ENCODE measurements around the gene FTL. TPM values are rescaled to one million over a fixed set of nuclear protein-coding genes. Genes with fewer than 3 reads are reported as not detected.
"Not testable (repeated sequence)": the region's sequence is repeated elsewhere in the genome, so short reads cannot be mapped to it uniquely, and the experiment has no call there.

FTL gene
- 1,000 to 10,000 TPM; 1,643 to 2,467 TPM for total RNA-seq

DNA sequence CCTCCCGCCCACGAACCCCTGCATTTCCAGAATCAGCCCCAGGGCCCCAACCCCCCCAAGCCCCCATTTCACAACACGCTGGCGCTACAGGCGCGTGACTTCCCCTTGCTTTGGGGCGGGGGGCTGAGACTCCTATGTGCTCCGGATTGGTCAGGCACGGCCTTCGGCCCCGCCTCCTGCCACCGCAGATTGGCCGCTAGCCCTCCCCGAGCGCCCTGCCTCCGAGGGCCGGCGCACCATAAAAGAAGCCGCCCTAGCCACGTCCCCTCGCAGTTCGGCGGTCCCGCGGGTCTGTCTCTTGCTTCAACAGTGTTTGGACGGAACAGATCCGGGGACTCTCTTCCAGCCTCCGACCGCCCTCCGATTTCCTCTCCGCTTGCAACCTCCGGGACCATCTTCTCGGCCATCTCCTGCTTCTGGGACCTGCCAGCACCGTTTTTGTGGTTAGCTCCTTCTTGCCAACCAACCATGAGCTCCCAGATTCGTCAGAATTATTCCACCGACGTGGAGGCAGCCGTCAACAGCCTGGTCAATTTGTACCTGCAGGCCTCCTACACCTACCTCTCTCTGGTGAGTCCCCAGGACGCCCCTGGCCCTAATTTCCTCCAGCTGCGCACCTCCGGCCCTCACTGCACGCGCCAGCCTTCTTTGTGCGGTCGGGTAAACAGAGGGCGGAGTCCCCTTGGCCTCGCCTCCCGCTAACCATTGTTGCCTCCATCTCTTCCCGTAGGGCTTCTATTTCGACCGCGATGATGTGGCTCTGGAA, at the start of gene FTL:
Gene FTL, plus strand, starts transcription at position 270 of the 766 bp plus-strand sequence. Its CDS starts 199 bp downstream, at position 469.
- ATAC-seq (peak; percentile 85 to 87), DNase-seq (ENCODE audit: low spot score) (peak; percentile 98)
- Mint-ChIP-seq H3K4me3 (peak within 1 kb of the TSS; percentile 100), H3K4me1 (ENCODE audit: low read depth in 2 of 2) (peaks cover 52 to 60% of the 10 kb centered on the region in 2 donors), H3K36me3 (peaks cover 7% of the 10 kb centered on the region), H3K9me3 (no peaks in the 10 kb centered on the region), H3K27me3 (no peaks in the 10 kb centered on the region), H3K27ac (peak within 1 kb of the TSS; percentile 98 to 99)

DNA sequence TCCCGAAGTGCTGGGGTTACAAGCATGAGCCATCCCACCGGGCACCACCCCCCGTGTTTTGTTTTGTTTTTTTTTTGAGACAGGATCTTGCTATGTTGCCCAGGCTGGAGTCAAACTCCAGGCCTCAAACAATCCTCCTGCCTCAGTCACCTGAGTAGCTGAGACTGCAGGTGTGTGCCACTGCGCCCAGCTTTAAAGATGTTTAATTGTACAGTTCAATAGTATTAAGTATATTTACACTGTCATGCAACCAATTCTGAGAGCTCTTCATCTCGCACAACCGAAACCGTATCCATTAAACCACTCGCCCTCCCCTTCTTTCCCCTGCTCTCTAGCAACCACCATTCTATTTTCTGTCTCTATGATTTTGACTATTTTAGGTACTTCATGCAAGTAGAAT, 49.4 kb upstream of the FTL start:
- Mint-ChIP-seq H3K27ac (no peak overlapping the region), H3K4me1 (ENCODE audit: low read depth in 2 of 2) (peaks cover 0 to 7% of the 10 kb centered on the region in 2 donors), H3K27me3 (no peaks in the 10 kb centered on the region), H3K36me3 (peaks cover 11% of the 10 kb centered on the region), H3K9me3 (no peaks in the 10 kb centered on the region), H3K4me3 (no peak overlapping the region)
- DNase-seq (ENCODE audit: low spot score) (no peak), ATAC-seq (no peak)

DNA sequence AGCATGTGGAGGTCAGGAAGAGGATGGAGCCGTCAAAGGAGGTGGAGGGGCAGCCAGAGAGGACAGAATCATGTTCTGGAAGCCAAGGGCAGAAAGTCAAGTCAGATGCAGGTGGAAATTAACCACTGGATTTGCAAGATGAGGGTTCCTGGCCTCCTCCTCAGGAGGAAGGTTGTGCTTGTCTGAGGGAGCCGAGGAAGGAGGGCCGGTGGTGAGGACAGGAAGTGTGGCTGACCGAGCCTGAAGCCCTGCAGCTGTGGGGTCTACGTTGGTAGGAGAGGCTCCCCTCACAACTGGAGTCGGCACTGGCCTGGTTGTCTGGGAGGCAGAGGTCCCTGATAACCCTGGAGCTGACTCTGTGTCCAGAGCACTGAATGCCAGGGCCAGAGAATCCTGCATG, 47.0 kb upstream of the FTL start:
- Mint-ChIP-seq H3K36me3 (peaks cover 11% of the 10 kb centered on the region), H3K4me1 (ENCODE audit: low read depth in 2 of 2) (peaks cover 0 to 5% of the 10 kb centered on the region in 2 donors), H3K27ac (no peak overlapping the region), H3K9me3 (no peaks in the 10 kb centered on the region), H3K4me3 (no peak overlapping the region), H3K27me3 (no peaks in the 10 kb centered on the region)
- ATAC-seq (no peak), DNase-seq (ENCODE audit: low spot score) (no peak)

DNA sequence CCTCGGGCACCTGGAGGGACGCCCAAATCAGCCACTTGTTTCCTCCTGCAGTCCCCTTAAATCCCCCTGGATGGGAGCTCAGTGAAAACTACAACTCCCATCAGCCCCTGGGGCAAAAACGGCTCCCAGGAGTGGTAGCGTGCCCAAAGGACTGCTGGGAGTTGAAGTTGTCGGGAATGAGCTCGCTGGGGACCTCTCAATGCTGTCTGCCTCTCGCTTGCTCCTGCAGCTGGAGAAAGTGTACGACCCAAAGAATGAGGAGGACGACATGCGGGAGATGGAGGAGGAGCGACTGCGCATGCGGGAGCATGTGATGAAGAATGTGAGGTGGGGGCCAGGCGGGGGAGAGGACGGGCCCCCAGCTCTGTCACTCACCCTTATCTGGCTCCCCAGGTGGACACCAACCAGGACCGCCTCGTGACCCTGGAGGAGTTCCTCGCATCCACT, 46.3 kb upstream of the FTL start:
- Mint-ChIP-seq H3K4me3 (no peak overlapping the region), H3K27ac (no peak overlapping the region), H3K4me1 (ENCODE audit: low read depth in 2 of 2) (peaks cover 0 to 6% of the 10 kb centered on the region in 2 donors), H3K27me3 (no peaks in the 10 kb centered on the region), H3K36me3 (peaks cover 11% of the 10 kb centered on the region), H3K9me3 (no peaks in the 10 kb centered on the region)
- no peak for DNase-seq (ENCODE audit: low spot score)
- peak; percentile 42 to 60 for ATAC-seq

DNA sequence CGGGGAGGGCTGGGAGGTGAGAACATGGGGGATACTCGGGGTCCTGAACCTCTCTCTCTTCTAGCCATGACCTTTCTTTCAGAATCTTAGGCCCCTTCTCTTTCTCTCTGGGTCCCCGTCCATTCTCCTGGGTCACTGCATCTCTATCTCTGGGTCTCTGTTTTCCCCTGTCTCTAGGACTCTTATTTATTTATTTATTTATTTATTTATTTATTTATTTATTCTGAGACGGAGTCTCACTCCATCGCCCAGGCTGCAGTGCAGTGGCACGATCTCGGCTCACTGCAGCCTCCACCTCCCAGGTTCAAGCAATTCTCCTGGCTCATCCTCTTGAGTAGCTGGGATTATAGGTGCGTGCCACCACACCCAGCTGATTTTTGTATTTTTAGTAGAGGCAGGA, 45.8 kb upstream of the FTL start:
- H3K4me3 Mint-ChIP-seq; H3K27ac Mint-ChIP-seq; DNase-seq (ENCODE audit: low spot score); H3K27me3 Mint-ChIP-seq; H3K4me1 Mint-ChIP-seq (ENCODE audit: low read depth in 2 of 2); H3K9me3 Mint-ChIP-seq; H3K36me3 Mint-ChIP-seq: not testable (repeated sequence)
- peak in 1 of 2 donors; percentile 21 for ATAC-seq

DNA sequence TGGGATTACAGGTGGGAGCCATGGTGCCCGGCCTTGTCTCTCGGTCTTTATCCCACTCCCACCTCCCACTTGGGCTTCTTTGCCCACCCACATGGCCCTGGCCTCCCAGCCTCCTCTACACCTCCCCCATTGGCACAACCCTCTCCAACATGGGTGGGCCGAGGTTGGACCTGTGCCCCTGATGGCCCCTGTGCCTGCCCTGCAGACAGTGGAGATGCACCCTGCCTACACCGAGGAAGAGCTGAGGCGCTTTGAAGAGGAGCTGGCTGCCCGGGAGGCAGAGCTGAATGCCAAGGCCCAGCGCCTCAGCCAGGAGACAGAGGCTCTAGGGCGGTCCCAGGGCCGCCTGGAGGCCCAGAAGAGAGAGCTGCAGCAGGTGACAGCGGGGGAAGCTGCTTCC, 44.2 kb upstream of the FTL start:
- peaks cover 0 to 4% of the 10 kb centered on the region in 2 donors for H3K4me1 Mint-ChIP-seq (ENCODE audit: low read depth in 2 of 2)
- no peaks in the 10 kb centered on the region for H3K27me3 Mint-ChIP-seq
- H3K4me3 Mint-ChIP-seq = no peak overlapping the region
- H3K36me3 Mint-ChIP-seq = peaks cover 3% of the 10 kb centered on the region
- DNase-seq (ENCODE audit: low spot score) (no peak), ATAC-seq (no peak)
- no peak overlapping the region for H3K27ac Mint-ChIP-seq
- H3K9me3 Mint-ChIP-seq = no peaks in the 10 kb centered on the region

DNA sequence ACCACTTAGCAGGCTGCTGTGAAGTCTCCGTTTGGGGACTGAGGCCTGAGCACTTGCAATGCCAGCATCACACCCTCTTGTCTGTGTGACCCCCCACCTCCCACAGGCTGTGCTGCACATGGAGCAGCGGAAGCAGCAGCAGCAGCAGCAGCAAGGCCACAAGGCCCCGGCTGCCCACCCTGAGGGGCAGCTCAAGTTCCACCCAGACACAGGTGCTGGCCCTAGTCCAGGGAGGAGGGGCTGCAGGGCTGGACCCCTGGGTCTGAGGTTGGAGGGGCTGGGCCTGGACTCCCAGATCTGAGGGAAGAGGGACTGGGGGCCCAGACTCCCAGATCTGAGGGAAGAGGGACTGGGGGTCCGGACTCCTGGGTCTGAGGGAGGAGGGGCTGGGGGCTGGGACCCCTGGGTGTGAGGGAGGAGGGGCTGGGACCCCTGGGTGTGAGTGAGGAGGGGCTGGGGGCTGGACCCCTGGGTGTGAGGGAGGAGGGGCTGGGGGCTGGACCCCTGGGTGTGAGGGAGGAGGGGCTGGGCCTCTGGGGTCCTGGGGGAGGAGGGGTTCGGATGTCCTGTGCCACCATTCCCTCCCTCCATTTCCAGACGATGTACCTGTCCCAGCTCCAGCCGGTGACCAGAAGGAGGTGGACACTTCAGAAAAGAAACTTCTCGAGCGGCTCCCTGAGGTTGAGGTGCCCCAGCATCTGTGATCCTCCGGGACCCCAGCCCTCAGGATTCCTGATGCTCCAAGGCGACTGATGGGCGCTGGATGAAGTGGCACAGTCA, 43.2 kb upstream of the FTL start:
- H3K4me3 Mint-ChIP-seq = no peak overlapping the region
- H3K4me1 Mint-ChIP-seq (ENCODE audit: low read depth in 2 of 2) = peaks cover 0 to 2% of the 10 kb centered on the region in 2 donors
- H3K27ac Mint-ChIP-seq = no peak overlapping the region
- H3K27me3 Mint-ChIP-seq = no peaks in the 10 kb centered on the region
- H3K36me3 Mint-ChIP-seq = no peaks in the 10 kb centered on the region
- H3K9me3 Mint-ChIP-seq = no peaks in the 10 kb centered on the region
- ATAC-seq (no peak), DNase-seq (ENCODE audit: low spot score) (no peak)

DNA sequence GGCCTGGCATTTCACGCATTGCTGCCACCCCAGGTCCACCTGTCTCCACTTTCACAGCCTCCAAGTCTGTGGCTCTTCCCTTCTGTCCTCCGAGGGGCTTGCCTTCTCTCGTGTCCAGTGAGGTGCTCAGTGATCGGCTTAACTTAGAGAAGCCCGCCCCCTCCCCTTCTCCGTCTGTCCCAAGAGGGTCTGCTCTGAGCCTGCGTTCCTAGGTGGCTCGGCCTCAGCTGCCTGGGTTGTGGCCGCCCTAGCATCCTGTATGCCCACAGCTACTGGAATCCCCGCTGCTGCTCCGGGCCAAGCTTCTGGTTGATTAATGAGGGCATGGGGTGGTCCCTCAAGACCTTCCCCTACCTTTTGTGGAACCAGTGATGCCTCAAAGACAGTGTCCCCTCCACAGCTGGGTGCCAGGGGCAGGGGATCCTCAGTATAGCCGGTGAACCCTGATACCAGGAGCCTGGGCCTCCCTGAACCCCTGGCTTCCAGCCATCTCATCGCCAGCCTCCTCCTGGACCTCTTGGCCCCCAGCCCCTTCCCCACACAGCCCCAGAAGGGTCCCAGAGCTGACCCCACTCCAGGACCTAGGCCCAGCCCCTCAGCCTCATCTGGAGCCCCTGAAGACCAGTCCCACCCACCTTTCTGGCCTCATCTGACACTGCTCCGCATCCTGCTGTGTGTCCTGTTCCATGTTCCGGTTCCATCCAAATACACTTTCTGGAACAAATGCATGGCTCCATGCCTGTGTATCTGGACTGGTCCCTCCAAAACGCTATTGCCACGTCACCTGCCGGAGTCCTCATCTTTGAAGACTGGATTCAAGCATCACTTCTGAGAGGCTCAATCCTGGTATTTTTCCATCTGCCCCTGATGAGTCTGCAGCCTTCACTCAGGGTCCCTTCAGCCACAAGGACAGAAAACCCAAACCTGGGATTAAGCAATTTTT, 42.3 kb upstream of the FTL start:
- ATAC-seq (no peak), DNase-seq (ENCODE audit: low spot score) (no peak)
- H3K4me1 Mint-ChIP-seq (ENCODE audit: low read depth in 2 of 2) = peaks cover 0 to 2% of the 10 kb centered on the region in 2 donors
- H3K36me3 Mint-ChIP-seq = no peaks in the 10 kb centered on the region
- H3K27ac Mint-ChIP-seq = no peak overlapping the region
- H3K9me3 Mint-ChIP-seq = no peaks in the 10 kb centered on the region
- no peak overlapping the region for H3K4me3 Mint-ChIP-seq
- H3K27me3 Mint-ChIP-seq = no peaks in the 10 kb centered on the region

DNA sequence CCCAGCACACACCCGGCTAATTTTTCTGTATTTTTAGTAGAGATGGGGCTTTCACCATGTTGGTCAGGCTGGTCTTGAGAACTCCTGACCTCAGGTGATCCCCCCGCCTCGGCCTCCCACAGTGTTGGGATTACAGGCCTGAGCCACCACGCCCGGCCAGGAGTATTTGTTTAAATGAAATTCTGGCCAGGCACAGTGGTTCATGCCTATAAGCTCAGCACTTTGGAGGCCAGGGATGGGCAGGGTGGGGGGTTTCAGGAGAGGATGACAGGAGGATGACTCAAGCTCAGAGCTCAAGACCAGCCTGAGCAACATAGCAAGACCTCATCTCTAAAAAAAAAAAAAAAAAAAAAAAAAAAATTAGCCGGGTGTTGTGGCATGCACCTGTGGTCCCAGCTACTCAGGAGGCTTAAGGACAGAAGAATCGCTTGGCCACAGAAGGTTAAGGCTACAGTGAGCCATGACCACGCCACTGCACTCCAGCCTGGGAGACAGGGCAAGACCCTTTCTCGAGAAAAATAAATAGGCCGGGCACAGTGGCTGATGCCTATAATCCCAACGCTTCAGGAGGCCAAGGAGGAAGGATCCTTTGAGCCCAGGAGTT, 39.8 kb upstream of the FTL start:
- no peak for DNase-seq (ENCODE audit: low spot score)
- no peaks in the 10 kb centered on the region for H3K9me3 Mint-ChIP-seq
- no peaks in the 10 kb centered on the region for H3K27me3 Mint-ChIP-seq
- no peak for ATAC-seq
- H3K4me1 Mint-ChIP-seq (ENCODE audit: low read depth in 2 of 2) = peaks cover 0 to 2% of the 10 kb centered on the region in 2 donors
- no peak overlapping the region for H3K4me3 Mint-ChIP-seq
- H3K36me3 Mint-ChIP-seq = no peaks in the 10 kb centered on the region
- H3K27ac Mint-ChIP-seq = no peak overlapping the region

DNA sequence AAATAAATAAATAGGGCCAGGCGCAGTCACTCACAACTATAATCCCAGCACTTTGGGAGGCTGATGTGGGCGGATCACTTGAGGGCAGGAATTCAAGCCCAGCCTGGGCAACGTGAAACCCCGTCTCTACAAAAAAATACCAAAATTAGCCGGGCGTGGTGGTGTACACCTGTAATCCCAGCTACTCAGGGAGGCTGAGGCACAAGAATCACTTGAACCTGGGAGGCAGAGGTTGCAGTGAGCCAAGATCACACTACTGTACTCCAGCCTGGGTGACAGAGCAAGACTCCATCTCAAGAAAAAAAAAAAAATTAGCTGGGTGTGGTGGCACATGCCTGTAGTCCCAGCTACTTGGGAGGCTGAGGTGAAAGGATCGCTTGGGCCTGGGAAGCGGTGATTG, 39.2 kb upstream of the FTL start:
- H3K27me3 Mint-ChIP-seq; H3K36me3 Mint-ChIP-seq; ATAC-seq; H3K4me3 Mint-ChIP-seq; H3K27ac Mint-ChIP-seq; H3K4me1 Mint-ChIP-seq (ENCODE audit: low read depth in 2 of 2); DNase-seq (ENCODE audit: low spot score); H3K9me3 Mint-ChIP-seq: not testable (repeated sequence)

DNA sequence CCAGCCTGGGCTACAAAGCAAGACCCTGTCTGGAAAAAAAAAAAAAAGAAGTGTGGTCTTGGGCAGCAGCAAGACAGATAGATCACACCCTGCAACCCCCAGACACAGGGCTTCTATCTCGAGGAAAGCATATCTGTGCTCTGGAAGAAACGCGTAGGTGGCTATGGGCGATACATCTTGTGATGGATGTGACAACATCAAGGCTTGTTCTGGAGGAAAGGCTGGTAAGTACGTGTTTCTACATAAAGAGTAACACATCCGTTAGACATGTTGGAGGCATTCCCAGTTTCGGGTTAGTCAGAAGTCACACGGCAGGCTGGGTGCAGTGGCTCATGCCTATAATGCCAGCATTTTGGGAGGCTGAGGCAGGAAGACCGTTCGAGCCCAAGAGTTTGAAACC, 38.2 kb upstream of the FTL start:
- no peak for ATAC-seq
- Mint-ChIP-seq H3K9me3 (no peaks in the 10 kb centered on the region), H3K27me3 (no peaks in the 10 kb centered on the region), H3K27ac (no peak overlapping the region), H3K4me3 (no peak overlapping the region), H3K36me3 (no peaks in the 10 kb centered on the region), H3K4me1 (ENCODE audit: low read depth in 2 of 2) (peaks cover 0 to 2% of the 10 kb centered on the region in 2 donors)
- no peak for DNase-seq (ENCODE audit: low spot score)

DNA sequence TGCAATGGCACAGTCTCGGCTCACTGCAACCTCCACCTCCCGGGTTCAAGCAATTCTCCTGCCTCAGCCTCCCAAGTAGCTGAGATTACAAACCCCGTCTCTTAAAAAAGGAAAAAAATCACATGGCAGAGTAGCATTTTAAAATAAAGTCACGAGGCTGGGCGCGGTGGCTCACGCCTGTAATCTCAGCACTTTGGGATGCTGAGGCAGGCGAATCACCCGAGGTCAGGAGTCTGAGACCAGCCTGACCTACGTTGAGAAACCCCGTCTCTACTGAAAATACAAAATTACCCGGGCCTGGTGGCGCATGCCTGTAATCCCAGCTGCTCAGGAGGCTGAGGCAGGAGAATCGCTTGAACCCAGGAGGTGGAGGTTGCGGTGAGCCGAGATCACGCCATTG, 37.4 kb upstream of the FTL start:
- not testable (repeated sequence) for H3K4me1 Mint-ChIP-seq (ENCODE audit: low read depth in 2 of 2); H3K36me3 Mint-ChIP-seq; H3K27me3 Mint-ChIP-seq; DNase-seq (ENCODE audit: low spot score); H3K4me3 Mint-ChIP-seq; H3K9me3 Mint-ChIP-seq; H3K27ac Mint-ChIP-seq; ATAC-seq
